B cell (primary cell): Measurements from ENCODE around the gene CLDN7.

Experiments
- CTCF ChIP-seq: fragments of 200-600 bp; IDR thresholded peaks from one replicate; pipeline ENCODE4 v1.8.0; 2022; ENCODE audit warnings: antibody characterized with exemption, mild to moderate bottlenecking
- EZH2 ChIP-seq: IDR thresholded peaks from 2 replicates; pipeline ENCODE4 v1.6.1; 2012; ENCODE audit warnings: borderline replicate concordance, low read depth, mild to moderate bottlenecking, moderate library complexity, low read length; ENCODE audit not compliant: insufficient read depth, poor library complexity, severe bottlenecking

GRCh38 chr17:7260151-7260550, 2.1 kb downstream of the CLDN7 start:
- TF ChIP-seq CTCF (no peak), EZH2 (no peak)
